Parietal lobe (tissue), 2 donors: ENCODE data around the gene CPNE7. TPM values are rescaled to one million over a fixed set of nuclear protein-coding genes. Genes with fewer than 3 reads are reported as not detected.

ENCODE experiments used
- small RNA-seq: library from RNA; depleted of rRNA; stranded (forward); fragments of <200 nt; gene quantifications from one replicate; pipeline ENCODE3, GENCODE V24; 2014; ENCODE audit warnings: low replicate concordance
- total RNA-seq: library from RNA; depleted of rRNA; stranded (reverse); fragments of >200 nt; gene quantifications from one replicate; pipeline ENCODE4 v1.2.3, GENCODE V29; 2014

Gene CPNE7
- total RNA-seq, result 13.5 TPM

GRCh38 chr16:89575247-89576152 is at the start of gene CPNE7:
TSS of gene CPNE7 (plus strand) at chr16:89575758. CDS start at chr16:89575898, 140 bp downstream.

DNA sequence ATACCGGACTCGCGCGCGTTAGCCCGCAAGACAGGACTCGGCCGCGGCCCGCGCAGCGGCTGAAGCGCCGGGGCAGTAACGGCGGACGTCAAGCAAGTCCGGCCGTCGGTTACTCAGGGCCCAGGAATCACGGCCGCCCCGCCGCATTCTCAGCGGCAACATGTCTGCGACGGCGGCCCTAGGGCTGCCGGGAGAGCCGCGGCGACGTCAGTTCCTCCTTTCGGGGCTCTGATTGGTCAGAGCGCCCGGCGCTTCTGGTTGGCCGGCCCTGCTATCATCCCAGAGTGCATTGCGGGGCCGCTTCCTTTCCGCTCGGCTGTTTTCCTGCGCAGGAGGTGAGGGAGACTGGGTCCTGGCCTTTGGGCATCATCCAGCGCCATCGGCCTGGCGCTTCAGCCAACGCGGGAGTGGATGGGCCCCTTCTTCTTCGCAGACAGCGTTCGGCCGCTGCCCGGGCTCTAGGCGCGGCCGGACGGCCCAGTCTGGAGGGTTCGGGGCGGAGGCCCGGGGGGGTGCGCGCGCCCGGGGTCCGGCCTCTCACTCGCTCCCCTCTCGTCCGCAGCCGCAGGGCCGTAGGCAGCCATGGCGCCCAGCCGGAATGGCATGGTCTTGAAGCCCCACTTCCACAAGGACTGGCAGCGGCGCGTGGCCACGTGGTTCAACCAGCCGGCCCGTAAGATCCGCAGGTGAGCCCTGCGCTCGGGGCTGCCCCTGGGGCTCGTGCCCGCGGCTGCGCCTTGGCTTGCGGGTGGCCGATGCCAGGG is 15.0 kb upstream of the CPNE7 start, which contains the start of gene RPL13:
RPL13 (plus strand) TSS at position 305 of the 764 bp plus-strand sequence; CDS start at position 583, 278 bp downstream.

DNA sequence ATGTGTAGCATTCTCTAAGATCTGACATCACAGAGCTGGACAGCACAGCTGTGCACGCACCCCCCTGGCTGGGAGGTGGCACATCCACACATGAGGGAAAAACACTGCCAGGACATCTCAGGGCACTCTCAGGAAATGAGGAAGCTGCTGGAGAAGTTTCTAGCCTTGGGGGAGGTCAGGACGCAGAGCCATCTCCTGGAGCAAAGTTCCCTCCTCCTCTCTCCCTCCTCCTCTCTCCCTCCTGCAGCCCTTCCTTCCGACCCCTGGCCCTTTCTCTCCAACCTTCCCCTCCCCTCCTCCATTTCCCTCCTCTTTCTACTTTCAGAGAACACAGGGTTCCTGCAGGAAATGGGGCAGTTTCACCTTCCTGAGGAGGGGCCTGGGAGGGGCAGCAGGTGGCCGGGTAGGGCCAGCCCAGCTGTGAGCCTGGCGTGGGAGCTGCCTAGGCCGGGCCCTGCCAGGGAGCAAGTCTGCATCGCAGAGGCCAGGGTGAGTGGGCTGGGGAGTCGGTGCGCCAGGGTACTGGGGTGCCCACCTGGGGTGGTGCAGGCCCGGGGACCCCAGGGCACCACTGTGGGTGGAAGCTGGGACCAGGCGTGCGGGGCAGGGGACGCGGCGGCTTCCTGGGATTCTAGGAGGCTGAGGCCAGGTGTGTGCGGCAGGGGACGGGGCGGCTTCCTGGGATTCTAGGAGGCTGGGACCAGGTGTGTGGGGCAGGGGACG is 37.8 kb downstream of the CPNE7 start, which contains the start of gene DPEP1:
DPEP1 (plus strand) TSS at position 412 of the 723 bp plus-strand sequence. CDS start 16,769 bp downstream, outside the sequence.

Small RNA genes within 50 kb of the gene (small RNA-seq; reads per million reads assigned to genes)
- not detected for gene SNORD68

Other genes starting within 250 kb of the CPNE7 start
- 82.9 TPM for gene ANKRD11, start 85.2 kb upstream of the CPNE7 start, total RNA-seq
- gene SPG7, start 67.4 kb upstream of the CPNE7 start, total RNA-seq, result 163 TPM
- 1,500 TPM for gene RPL13, start 15.1 kb upstream of the CPNE7 start, total RNA-seq
- 4.1 TPM for gene DPEP1, start 37.9 kb downstream of the CPNE7 start, total RNA-seq
- gene CHMP1A, start 82.0 kb downstream of the CPNE7 start, total RNA-seq, result 81.4 TPM
- gene SPATA33, start 82.1 kb downstream of the CPNE7 start, total RNA-seq, result 16.6 TPM
- gene CDK10, start 110.9 kb downstream of the CPNE7 start, total RNA-seq, result 52.6 TPM
- gene SPATA2L, start 125.9 kb downstream of the CPNE7 start, total RNA-seq, result 16.3 TPM
- 17.8 TPM for gene VPS9D1, start 145.1 kb downstream of the CPNE7 start, total RNA-seq
- 38.2 TPM for gene ZNF276, start 145.8 kb downstream of the CPNE7 start, total RNA-seq
- 30.7 TPM for gene FANCA, start 240.9 kb downstream of the CPNE7 start, total RNA-seq